Measurements from ENCODE around the gene ARSG.

DNA sequence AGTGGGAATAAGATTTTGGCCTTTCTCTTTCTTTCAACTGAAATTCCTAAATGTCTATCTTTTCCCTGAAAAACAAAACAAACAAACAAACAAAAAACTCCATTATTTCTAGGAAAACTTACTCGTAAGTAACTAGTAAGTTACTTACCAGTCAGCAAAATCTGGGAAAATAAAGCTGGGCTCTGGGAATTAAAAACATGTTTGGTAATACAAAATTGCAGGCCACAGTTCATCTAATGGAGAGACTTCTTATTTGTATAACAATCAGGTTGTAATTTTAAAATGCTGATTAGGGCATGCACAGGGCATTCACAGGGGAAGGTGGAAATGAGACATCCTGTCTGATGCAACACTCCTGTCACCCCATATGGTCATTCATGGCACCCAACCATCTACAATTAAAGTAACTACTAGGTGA is 169.8 kb downstream of the ARSG start:
- no peak for TF ChIP-seq POLR2A (IDR thresholded peaks at IDR 0.05; ENCODE audit: low read length)
- TF ChIP-seq, protein P1, sequence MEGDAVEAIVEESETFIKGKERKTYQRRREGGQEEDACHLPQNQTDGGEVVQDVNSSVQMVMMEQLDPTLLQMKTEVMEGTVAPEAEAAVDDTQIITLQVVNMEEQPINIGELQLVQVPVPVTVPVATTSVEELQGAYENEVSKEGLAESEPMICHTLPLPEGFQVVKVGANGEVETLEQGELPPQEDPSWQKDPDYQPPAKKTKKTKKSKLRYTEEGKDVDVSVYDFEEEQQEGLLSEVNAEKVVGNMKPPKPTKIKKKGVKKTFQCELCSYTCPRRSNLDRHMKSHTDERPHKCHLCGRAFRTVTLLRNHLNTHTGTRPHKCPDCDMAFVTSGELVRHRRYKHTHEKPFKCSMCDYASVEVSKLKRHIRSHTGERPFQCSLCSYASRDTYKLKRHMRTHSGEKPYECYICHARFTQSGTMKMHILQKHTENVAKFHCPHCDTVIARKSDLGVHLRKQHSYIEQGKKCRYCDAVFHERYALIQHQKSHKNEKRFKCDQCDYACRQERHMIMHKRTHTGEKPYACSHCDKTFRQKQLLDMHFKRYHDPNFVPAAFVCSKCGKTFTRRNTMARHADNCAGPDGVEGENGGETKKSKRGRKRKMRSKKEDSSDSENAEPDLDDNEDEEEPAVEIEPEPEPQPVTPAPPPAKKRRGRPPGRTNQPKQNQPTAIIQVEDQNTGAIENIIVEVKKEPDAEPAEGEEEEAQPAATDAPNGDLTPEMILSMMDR (IDR thresholded peaks at IDR 0.05) = no peak
